K562 (cell line): ENCODE measurements around the gene MARCKSL1. TPM values are rescaled to one million over a fixed set of nuclear protein-coding genes. Genes with fewer than 3 reads are reported as not detected.
A peak's percentile ranks its signal among the peaks of the same experiment; 100 is the strongest.

Source experiments
- ATAC-seq: fragments of 200-7000 bp; cut with Tn5 transposase; 3 replicates; pipeline ENCODE4 v1.9.1; 2020; ENCODE audit warnings: moderate library complexity
- BruUV-seq: library from RNA; stranded (reverse); fragments of 400-500 nt; replicated peaks from 2 replicates; lab custom pipeline; 2021; lab: Mats Ljungman, UMichigan
- CTCF ChIA-PET: fragments of 300-600 bp; formaldehyde crosslinking; extraction: SDS; loops from one replicate; lab custom pipeline; 2021; ENCODE audit warnings: low intra/inter-chr PET ratio; lab: Yijun Ruan, JAX
- POLR2A ChIA-PET: fragments of 300-600, 350-650 bp; sonication (Branson Sonifier 250); formaldehyde crosslinking; extraction: SDS; loops from one replicate; lab custom pipeline; 2021; ENCODE audit warnings: antibody characterized with exemption, inconsistent platforms; lab: Yijun Ruan, JAX
- DNase-seq, 4 experiments: peaks; one replicate each; pipeline versions ENCODE4 v3.0.0 to v3.0.0-alpha.2; 2011 to 2018; ENCODE audit warnings: low spot score in 3 of 4, mixed read lengths in 3 of 4; ENCODE audit errors: extremely low read depth in 1 of 4
- FAIRE-seq: peaks from 2 replicates; lab custom pipeline; 2011; peaks lifted over from hg19 to GRCh38; lab: Jason Lieb, UNC
- H2AFZ ChIP-seq: 2 replicates; pipeline ENCODE4 v1.6.0; 2011; ENCODE audit warnings: low read depth, low read length, control low read depth, inconsistent platforms
- H3K27ac ChIP-seq: fragments of 200-600 bp; 3 replicates; pipeline ENCODE4 v1.8.0; 2011; ENCODE audit warnings: low read depth, mild to moderate bottlenecking, control low read depth, inconsistent platforms, low read length, moderate library complexity, mixed read lengths; ENCODE audit errors: extremely low read depth
- H3K27me3 ChIP-seq, 2 experiments: fragments of 300-600 bp in 1 of 2; 2 replicates in 1 of 2; 3 replicates in 1 of 2; pipeline versions ENCODE4 v1.6.0 to v1.8.0; 2011; ENCODE audit warnings: inconsistent platforms in 2 of 2, low read length in 2 of 2, mild to moderate bottlenecking in 1 of 2, mixed read lengths in 1 of 2, moderate library complexity in 1 of 2; ENCODE audit not compliant: control insufficient read depth in 2 of 2, insufficient read depth in 2 of 2
- H3K36me3 ChIP-seq: fragments of 300-600 bp; 3 replicates; pipeline ENCODE4 v1.8.0; 2011; ENCODE audit warnings: mild to moderate bottlenecking, low read length, inconsistent platforms; ENCODE audit not compliant: control insufficient read depth, insufficient read depth
- H3K4me1 ChIP-seq, 2 experiments: fragments of 200-600 bp in 1 of 2; replicated peaks in 1 of 2; 2 replicates in 1 of 2; 3 replicates in 1 of 2; pipeline versions ENCODE4 v1.5.1 to v1.8.0; 2011; ENCODE audit warnings: inconsistent platforms in 2 of 2, low read length in 2 of 2, mild to moderate bottlenecking in 1 of 2, mixed read lengths in 1 of 2, moderate library complexity in 1 of 2; ENCODE audit not compliant: control insufficient read depth in 2 of 2, insufficient read depth in 2 of 2
- H3K4me2 ChIP-seq: 2 replicates; pipeline ENCODE4 v1.6.1; 2011; ENCODE audit warnings: low read length, control low read depth, inconsistent platforms, mixed read lengths; ENCODE audit not compliant: insufficient read depth
- H3K4me3 ChIP-seq: fragments of 200-600 bp; sonication (generic), shearing (Covaris generic); 2 replicates; pipeline ENCODE4 v1.5.1; 2016; ENCODE audit warnings: control low read depth, inconsistent platforms
- H3K79me2 ChIP-seq: fragments of 200-600 bp; 3 replicates; pipeline ENCODE4 v1.8.0; 2011; ENCODE audit warnings: low read length, inconsistent platforms; ENCODE audit not compliant: control insufficient read depth, insufficient read depth
- H3K9ac ChIP-seq, 2 experiments: 2 replicates each; pipeline versions ENCODE4 v1.6.0 to v1.6.1; 2011; ENCODE audit warnings: low read depth in 2 of 2, low read length in 2 of 2, control low read depth in 1 of 2, inconsistent platforms in 1 of 2, mild to moderate bottlenecking in 1 of 2, mixed read lengths in 1 of 2; ENCODE audit not compliant: insufficient read depth in 1 of 2
- H3K9me1 ChIP-seq: one replicate; pipeline ENCODE4 v1.6.0; 2011; ENCODE audit warnings: inconsistent platforms, mild to moderate bottlenecking, low read length, moderate library complexity; ENCODE audit not compliant: control insufficient read depth, insufficient read depth
- H3K9me3 ChIP-seq: replicated peaks from 2 replicates; pipeline ENCODE4 v1.5.1; 2011; ENCODE audit warnings: low read depth, low read length, inconsistent platforms; ENCODE audit not compliant: control insufficient read depth, insufficient read depth
- H4K20me1 ChIP-seq: replicated peaks from 2 replicates; pipeline ENCODE4 v1.6.1; 2011; ENCODE audit warnings: low read length, inconsistent platforms, mixed read lengths; ENCODE audit not compliant: control insufficient read depth, insufficient read depth
- CCNT2 ChIP-seq: IDR thresholded peaks from 2 replicates; pipeline ENCODE4 v1.6.1; 2011; ENCODE audit warnings: borderline replicate concordance, low read depth, mild to moderate bottlenecking, moderate library complexity, mixed read lengths, low read length; ENCODE audit not compliant: insufficient read length; ENCODE audit errors: extremely low read depth
- CTBP1 ChIP-seq: fragments of 450-650 bp; IDR thresholded peaks from 2 replicates; pipeline ENCODE4 v1.6.1; 2016; ENCODE audit warnings: borderline replicate concordance
- ELF2 ChIP-seq: fragments of 250-450 bp; sonication (Bioruptor Pico); IDR thresholded peaks from 2 replicates; pipeline ENCODE4 v1.5.0; 2021; ENCODE audit warnings: mild to moderate bottlenecking
- ETV1 ChIP-seq: fragments of 450-650 bp; conservative IDR thresholded peaks from 2 replicates; pipeline ENCODE4 v1.6.1; 2016; ENCODE audit warnings: missing genetic modification characterization, control low read depth, low read depth, missing compliant biosample characterization
- EWSR1 ChIP-seq: fragments of 450-650 bp; IDR thresholded peaks from 2 replicates; pipeline ENCODE4 v1.6.1; 2018; ENCODE audit warnings: borderline replicate concordance, mild to moderate bottlenecking, low read depth, moderate library complexity; ENCODE audit not compliant: partially characterized antibody
- FOXA1 ChIP-seq: fragments of 450-650 bp; IDR thresholded peaks from 2 replicates; pipeline ENCODE4 v1.6.1; 2016; ENCODE audit warnings: mild to moderate bottlenecking, borderline replicate concordance
- GTF2E2 ChIP-seq: fragments of 200-800 bp; sonication (Bioruptor generic); IDR thresholded peaks from 2 replicates; pipeline ENCODE4 v1.6.1; 2016; ENCODE audit warnings: missing genetic modification characterization, missing compliant biosample characterization
- HDAC2 ChIP-seq: fragments of 450-650 bp; IDR thresholded peaks from 2 replicates; pipeline ENCODE4 v1.6.1; 2016; ENCODE audit warnings: mild to moderate bottlenecking
- HDAC8 ChIP-seq: fragments of 450-650 bp; IDR thresholded peaks from 2 replicates; pipeline ENCODE4 v1.6.1; 2016; ENCODE audit warnings: mild to moderate bottlenecking, missing genetic modification characterization, moderate library complexity, missing compliant biosample characterization
- PTRF ChIP-seq: fragments of 450-650 bp; IDR thresholded peaks from 2 replicates; pipeline ENCODE4 v1.6.1; 2016; ENCODE audit warnings: mild to moderate bottlenecking, missing genetic modification characterization, missing compliant biosample characterization
- XRCC5 ChIP-seq: fragments of 200-400 bp; formaldehyde crosslinking; IDR thresholded peaks from 2 replicates; pipeline ENCODE4 v1.6.1; 2017; ENCODE audit warnings: low read depth, mild to moderate bottlenecking, low read length
- ZNF282 ChIP-seq: sonication (generic); formaldehyde crosslinking; IDR thresholded peaks from 2 replicates; pipeline ENCODE4 v1.8.1; 2023; ENCODE audit warnings: missing genetic modification reagents
- ZNF668 ChIP-seq: fragments of 250-450 bp; sonication (Bioruptor Pico); IDR thresholded peaks from 2 replicates; pipeline ENCODE4 v1.8.0; 2022; ENCODE audit warnings: mild to moderate bottlenecking, inconsistent platforms
- ZSCAN29 ChIP-seq: fragments of 450-650 bp; IDR thresholded peaks from 2 replicates; pipeline ENCODE4 v1.6.1; 2017
- WGBS: fragments of 100-300 bp; shearing (Covaris generic); methylation state at CpG from one replicate; pipeline ENCODE4 v1.1.6; 2016; ENCODE audit warnings: low coverage, mixed read lengths; ENCODE audit not compliant: insufficient coverage; ENCODE audit errors: missing lambda C conversion rate; 5-methylcytosine and 5-hydroxymethylcytosine counted together
- in situ Hi-C: fragments of 300-500 bp; cut with MboI; formaldehyde crosslinking; loops from 4 replicates; pipeline ENCODE4 v1.15.0; 2018; ENCODE audit warnings: inconsistent platforms, mixed read lengths
- intact Hi-C: fragments of 100-400 bp; cut with micrococcal nuclease; formaldehyde crosslinking; loops from 2 replicates; pipeline ENCODE4 v1.14.2; 2022
- polyA plus RNA-seq, 8 experiments: library from polyadenylated mRNA; depleted of rRNA in 4 of 8; stranded (reverse) in 5 of 8; unstranded in 3 of 8; fragments of >200 nt; fragmentation: Nextera tagmentation in 2 of 8; fragmentation: Illumina TruSeq in 1 of 8; extraction: Ambion mirVana in 2 of 8; extraction: Trizol in 1 of 8; gene quantifications; 2 replicates each; pipeline versions ENCODE4 v1.2.1 to v1.2.3, GENCODE V29; 2011 to 2014; ENCODE audit warnings: inconsistent platforms in 1 of 8, missing spikeins in 1 of 8
- total RNA-seq, 7 experiments: library from RNA; depleted of rRNA in 6 of 7; stranded (reverse); fragments of >200 nt in 6 of 7; fragmentation: Illumina TruSeq in 2 of 7; extraction: Trizol in 2 of 7; gene quantifications; 2 replicates each; pipeline versions ENCODE4 v1.2.1 to v1.2.3, GENCODE V29; 2011 to 2021; ENCODE audit warnings: low replicate concordance in 1 of 7
- TF ChIP-seq, protein P1 (sequence below): fragments of 450-650 bp; formaldehyde crosslinking; IDR thresholded peaks from 2 replicates; pipeline ENCODE4 v1.4.0; 2020; ENCODE audit warnings: mild to moderate bottlenecking, moderate library complexity

MARCKSL1 gene
- total and polyA plus RNA-seq, 9 of the 15 experiments (the other 6 are each of a cell fraction or from before 2014, with no cell fraction given), result 14.7 to 325 (median 155) TPM

GRCh38 chr1:32316903-32317277 is 19.1 kb downstream of the MARCKSL1 start:
- no peak overlapping the region for H3K4me2 ChIP-seq

GRCh38 chr1:32311709-32312393 is 24.2 kb downstream of the MARCKSL1 start:
- intact Hi-C loops (no loop called here), in situ Hi-C loops (no loop called here)
- H3K36me3 ChIP-seq, result peaks cover 44% of the 10 kb centered on the region
- H3K79me2 ChIP-seq, result peaks cover 80% of the 10 kb centered on the region
- peak overlapping the region; percentile 15; the same call in 2 of the 3 replicates for H3K27ac ChIP-seq
- ChIA-PET CTCF (no interaction called here), POLR2A (interaction anchor here (0.6 to 1.7 kb wide), 7 partner anchors 8 to 99 kb away, joined by 3 to 16 read pairs (median 4); partner anchors contain the start of gene HDAC1)
- peaks cover 3% of the 10 kb centered on the region for H3K9me1 ChIP-seq
- no peak overlapping the region for H3K4me3 ChIP-seq
- H3K9me3 ChIP-seq, result no peaks in the 10 kb centered on the region
- H2AFZ ChIP-seq, result no peak overlapping the region
- ATAC-seq (no peak), DNase-seq (no peak), FAIRE-seq (no peak)
- H3K27me3 ChIP-seq, result no peaks in the 10 kb centered on the region
- H4K20me1 ChIP-seq, result peaks cover 20% of the 10 kb centered on the region; the same call in 1 of the 2 replicates
- peaks cover 33 to 42% of the 10 kb centered on the region in 2 experiments for H3K4me1 ChIP-seq
- 0 out of 2 replicates have a peak overlapping the region, but pooled peaks have one; percentile 61 for H3K4me2 ChIP-seq
- BruUV-seq, result no TSS peak
- no peak overlapping the region for H3K9ac ChIP-seq
- WGBS, result 63% methylated on average over 2 of the region's 2 CpGs
- no peak for TF ChIP-seq GTF2E2 (tag)
- no peak for TF ChIP-seq FOXA1
- no peak for TF ChIP-seq ELF2 (CRISPR knock-in tag)
- TF ChIP-seq, protein P1, sequence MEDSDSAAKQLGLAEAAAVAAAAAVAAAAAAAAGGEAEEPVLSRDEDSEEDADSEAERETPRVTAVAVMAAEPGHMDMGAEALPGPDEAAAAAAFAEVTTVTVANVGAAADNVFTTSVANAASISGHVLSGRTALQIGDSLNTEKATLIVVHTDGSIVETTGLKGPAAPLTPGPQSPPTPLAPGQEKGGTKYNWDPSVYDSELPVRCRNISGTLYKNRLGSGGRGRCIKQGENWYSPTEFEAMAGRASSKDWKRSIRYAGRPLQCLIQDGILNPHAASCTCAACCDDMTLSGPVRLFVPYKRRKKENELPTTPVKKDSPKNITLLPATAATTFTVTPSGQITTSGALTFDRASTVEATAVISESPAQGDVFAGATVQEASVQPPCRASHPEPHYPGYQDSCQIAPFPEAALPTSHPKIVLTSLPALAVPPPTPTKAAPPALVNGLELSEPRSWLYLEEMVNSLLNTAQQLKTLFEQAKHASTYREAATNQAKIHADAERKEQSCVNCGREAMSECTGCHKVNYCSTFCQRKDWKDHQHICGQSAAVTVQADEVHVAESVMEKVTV (CRISPR knock-in tag), result no peak
- TF ChIP-seq PTRF (tag), result peak; percentile 58; the same call in 1 of the 2 replicates
- 0 out of 2 replicates have a peak, but pooled peaks have one; percentile 32 for TF ChIP-seq ZNF668
- no peak for TF ChIP-seq CCNT2
- TF ChIP-seq ETV1, result no peak
- no peak for TF ChIP-seq EWSR1
- no peak for TF ChIP-seq HDAC2
- no peak for TF ChIP-seq HDAC8 (tag)
- TF ChIP-seq ZNF282, result no peak

More at GRCh38 chr1:32316903-32317277, 19.1 kb downstream of the MARCKSL1 start:
- Histone ChIP-seq H3K9me1 (no peaks in the 10 kb centered on the region), H3K9ac (no peak overlapping the region), H3K27me3 (no peaks in the 10 kb centered on the region), H2AFZ (no peak overlapping the region), H4K20me1 (peaks cover 3% of the 10 kb centered on the region; the same call in 1 of the 2 replicates), H3K9me3 (no peaks in the 10 kb centered on the region), H3K79me2 (peaks cover 39% of the 10 kb centered on the region), H3K27ac (no peak overlapping the region), H3K4me1 (peaks cover 0 to 1% of the 10 kb centered on the region in 2 experiments; a peak in 1 of 5 replicates), H3K4me3 (no peak overlapping the region), H3K36me3 (peaks cover 60% of the 10 kb centered on the region)
- intact Hi-C loops, result loop anchor here (2.0 kb wide), 2 partner anchors 94 to 102 kb away; partner anchors contain the start of genes EIF3I and TMEM234
- POLR2A ChIA-PET, result interaction anchor here (0.6 to 4.1 kb wide), 7 partner anchors 11 to 446 kb away, joined by 3 to 37 read pairs (median 3); partner anchors contain the start of genes FAM167B and MARCKSL1
- ATAC-seq (no peak), DNase-seq (no peak), FAIRE-seq (no peak)
- in situ Hi-C loops, result no loop called here
- TF ChIP-seq ZSCAN29 (no peak), XRCC5 (peak; percentile 8; the same call in 1 of the 2 replicates), CTBP1 (0 out of 2 replicates have a peak, but pooled peaks have one; percentile 5)
- 80% methylated on average over 3 of the region's 3 CpGs for WGBS
- CTCF ChIA-PET, result interaction anchor here (1.6 kb wide), 1 partner anchor 102 kb away, joined by 9 read pairs; no protein-coding TSS in a partner anchor
- BruUV-seq, result no TSS peak
